ENCODE data around the gene IRS1.

DNA sequence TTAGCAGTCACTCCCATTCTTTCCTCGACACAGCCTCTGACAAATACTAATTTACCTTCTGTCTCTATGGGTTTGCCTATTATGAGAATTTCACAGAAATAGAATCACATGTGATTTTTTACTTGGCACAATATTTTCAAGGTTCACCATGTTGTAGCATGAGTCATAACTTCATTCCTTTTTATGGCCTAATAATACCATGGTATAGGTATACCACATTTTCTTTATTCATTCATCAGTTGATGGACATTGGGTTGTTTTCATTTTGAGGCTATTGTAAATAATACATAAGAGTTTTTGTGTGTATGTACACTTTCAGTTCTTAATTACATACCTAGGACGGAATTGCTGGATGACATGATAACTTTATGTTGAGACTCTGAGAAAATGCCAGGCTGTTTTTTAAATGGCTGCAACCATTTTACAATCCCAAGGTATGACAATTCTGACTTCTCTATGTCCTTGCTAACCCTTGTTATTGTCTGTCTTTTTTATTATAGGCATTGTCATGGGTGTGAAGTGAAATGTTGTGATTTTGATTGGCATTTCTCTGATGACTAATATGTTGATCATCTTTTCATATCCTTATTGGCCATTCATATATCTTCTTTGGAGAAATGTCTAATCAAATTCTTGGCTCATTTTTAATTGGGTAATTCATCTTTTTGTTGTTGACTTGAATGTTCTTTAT is 87.9 kb downstream of the IRS1 start:
- TF ChIP-seq, protein P1, sequence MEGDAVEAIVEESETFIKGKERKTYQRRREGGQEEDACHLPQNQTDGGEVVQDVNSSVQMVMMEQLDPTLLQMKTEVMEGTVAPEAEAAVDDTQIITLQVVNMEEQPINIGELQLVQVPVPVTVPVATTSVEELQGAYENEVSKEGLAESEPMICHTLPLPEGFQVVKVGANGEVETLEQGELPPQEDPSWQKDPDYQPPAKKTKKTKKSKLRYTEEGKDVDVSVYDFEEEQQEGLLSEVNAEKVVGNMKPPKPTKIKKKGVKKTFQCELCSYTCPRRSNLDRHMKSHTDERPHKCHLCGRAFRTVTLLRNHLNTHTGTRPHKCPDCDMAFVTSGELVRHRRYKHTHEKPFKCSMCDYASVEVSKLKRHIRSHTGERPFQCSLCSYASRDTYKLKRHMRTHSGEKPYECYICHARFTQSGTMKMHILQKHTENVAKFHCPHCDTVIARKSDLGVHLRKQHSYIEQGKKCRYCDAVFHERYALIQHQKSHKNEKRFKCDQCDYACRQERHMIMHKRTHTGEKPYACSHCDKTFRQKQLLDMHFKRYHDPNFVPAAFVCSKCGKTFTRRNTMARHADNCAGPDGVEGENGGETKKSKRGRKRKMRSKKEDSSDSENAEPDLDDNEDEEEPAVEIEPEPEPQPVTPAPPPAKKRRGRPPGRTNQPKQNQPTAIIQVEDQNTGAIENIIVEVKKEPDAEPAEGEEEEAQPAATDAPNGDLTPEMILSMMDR (IDR thresholded peaks at IDR 0.05) = no peak
- no peak for TF ChIP-seq POLR2A (IDR thresholded peaks at IDR 0.05)

Measured in stomach (tissue), 4 donors.